ENCODE data around the gene FEM1B.

Gene FEM1B

DNA sequence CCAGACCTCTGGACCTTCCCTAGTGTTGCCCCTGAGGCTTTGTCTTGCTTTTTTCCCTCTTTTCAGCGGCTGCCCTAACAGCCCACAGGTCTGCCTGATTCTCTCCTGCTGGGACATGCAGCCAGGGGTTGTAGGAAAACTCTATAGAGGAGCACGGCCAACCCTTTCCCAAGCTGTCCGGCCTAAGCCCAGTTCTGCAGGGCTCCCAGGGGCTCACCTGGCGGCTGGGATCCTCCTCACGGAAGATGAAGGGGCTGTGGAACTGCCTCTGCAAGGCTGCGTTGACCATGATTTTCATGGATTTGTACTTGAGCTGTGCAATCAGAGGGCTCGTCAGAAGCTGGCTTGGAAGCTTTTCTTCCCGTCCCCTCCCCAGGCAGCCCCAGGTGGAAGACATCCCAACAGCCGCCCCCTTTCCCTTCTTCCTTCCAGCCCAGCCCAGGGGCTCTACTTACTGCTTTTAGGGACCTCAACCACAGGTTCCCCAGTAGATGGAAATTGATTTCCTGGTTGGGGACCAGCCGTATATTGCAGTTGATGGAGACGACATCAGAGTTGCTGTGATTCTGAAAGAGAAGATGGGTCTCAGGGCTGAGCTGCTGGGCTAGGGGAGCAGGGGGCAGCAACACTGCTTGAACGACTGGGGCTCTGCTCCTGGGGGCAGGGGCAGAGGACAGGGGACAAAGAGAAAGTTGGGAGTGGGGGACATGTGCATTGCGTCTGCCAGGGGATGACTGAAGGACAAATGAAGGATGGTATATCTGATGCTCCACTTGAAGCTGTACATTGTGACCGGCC is 29.8 kb downstream of the FEM1B start:
- no peak for DNase-seq (ENCODE audit: low spot score)

DNA sequence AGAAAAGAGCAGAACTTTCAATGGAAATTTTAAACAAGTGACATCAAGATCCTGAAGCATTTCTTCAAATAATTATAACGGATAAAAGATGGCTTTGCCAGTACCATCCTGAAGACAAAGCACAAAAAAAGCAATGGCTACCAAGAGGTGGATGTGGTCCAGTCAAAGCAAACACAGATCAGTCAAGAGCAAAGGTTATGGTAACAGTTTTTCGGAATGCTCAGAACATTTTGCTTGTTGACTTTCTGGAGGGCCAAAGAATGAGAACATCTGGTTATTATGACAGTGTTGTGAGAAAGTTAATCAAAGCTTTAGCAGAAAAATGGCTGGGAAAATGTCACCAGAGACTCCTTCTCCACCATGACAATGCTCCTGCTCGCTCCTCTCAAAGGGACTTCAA is 31.5 kb downstream of the FEM1B start:
- DNase-seq (ENCODE audit: low spot score), result no peak

DNA sequence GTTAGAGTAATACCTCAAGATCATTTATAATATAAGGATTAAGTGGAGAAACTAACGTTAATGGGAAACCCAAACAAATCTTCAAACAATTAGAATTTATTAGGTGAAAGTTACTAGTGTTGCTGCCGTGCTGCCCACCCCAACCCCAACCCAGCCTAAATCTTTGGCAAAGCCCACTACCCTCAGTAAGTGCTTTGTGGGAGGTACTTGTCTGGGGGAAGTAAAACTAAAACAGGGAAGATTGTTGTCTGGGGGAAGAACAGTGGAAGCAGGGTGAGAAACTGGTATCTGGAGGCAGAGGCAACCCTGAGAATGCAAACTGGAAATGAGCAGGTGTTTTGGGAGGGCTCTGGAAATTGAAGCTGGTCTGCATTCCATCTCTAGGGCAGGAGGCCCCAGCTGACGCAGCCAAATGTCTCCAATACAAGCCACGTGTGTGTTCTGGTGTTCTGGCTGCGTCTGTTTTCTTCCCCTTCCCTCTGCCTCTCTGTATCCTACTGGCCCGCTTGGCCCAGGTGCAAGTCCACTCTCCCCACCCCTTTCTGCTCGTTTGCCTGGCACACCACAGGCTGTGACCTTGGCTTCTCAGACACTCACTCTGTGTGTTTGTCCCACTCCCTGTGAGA is 32.7 kb downstream of the FEM1B start:
- DNase-seq (ENCODE audit: low spot score), result no peak

DNA sequence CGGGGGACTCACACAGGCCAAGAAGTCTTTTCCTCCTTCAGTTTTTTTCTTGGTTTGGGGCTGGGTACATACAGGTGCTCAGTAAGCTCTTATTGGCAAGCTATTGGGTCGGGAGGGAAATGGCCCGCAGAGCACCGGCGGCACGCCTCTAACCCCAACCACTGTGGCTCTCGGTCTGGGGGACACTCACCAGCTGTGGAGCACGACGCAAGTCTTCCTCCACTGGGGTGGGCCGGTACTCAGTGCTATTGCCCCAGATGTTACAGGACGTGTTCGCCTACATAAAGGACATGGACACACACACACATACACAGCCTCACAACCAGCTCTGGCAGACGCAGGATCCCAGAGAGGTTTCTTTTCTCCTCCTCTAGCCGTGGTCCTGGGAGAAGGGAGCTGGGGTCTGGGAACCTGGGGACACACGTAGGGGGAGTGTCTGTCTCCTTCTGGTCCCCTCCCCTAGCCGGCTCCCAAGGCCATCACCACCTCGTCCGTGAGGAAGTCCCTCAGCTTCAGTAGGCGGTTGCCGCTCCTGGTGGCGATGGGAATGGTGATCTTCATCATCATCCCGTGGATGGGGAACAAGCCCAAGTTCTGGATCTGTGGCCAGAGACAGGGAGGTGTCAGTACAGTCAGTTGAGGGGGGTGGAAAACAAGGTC is 33.4 kb downstream of the FEM1B start:
- DNase-seq (ENCODE audit: low spot score), result no peak

DNA sequence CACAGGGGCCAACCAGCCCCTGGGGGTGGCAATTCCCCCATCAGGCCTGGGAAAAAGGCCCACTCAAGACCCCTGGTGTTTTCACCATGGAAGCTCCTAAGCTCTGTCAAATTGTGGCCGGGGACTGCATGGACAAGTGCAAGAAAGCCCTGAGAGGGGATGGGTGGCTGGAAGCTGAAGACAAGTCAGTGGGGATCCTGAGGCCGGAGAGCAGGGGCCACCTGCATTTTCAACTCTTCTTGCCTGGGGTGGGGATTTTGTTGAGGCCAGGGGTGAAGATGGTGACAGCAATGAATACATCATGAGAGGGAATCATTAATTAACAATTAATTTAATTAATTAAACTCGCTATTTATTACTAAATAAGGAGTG is 33.9 kb downstream of the FEM1B start:
- DNase-seq (ENCODE audit: low spot score), result no peak

DNA sequence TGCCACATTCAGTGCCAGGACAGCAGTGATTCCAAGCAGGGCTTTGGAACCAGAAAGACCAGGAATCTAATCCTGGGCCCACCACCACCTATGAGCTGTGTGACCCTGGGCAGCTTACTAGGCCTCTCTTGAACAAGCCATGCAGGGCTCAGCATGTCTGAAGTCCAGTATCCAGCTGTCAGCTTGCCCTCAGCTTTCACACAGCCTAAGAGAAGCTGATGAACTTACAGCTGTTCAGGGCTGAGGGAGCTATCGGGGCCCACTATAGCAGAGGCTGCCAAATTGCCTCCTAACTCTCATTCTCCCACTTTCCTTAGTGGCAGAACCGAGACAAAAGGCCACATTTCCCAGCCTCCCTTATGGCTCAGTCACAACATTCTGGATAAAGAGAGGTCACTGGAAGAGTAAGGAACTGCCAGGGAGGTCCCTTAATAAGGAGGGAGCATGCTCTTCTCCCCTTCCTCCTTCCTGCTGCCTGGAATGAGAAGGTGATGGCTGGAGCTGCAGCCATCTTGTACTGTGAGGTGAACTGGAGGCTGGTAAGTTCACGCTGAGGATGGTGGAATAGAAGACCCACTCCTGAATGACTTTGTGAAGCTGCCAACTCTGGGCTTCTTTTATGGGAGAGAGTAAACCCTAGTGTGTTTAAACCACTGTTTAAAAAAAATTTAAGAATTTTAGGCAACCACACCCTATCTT is 34.5 kb downstream of the FEM1B start:
- no peak for DNase-seq (ENCODE audit: low spot score)

DNA sequence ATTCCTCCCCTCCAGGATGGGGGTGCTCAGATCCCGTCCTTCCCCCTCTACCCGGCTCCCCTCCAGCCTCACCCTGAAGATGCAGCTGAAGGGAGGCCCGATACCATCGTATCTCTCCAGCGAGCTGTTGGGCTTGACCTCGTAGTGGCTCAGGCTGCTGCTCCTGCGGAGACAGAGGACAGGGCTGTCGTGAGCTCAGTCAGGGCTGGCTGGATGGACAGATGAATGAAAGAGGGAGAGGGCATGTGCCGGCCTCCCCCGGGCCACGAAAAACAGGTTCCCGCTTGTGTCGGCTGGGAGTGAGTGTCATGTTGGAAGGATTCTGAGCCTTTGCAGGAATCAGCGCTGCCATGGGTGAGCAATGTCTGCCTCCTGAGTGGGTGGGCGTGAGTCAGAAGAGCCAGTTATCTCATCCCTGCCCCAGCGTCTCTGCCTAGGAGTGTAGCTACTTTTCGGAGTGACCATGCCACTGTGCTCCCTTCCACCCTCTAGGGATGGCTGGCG is 35.2 kb downstream of the FEM1B start:
- no peak for DNase-seq (ENCODE audit: low spot score)

DNA sequence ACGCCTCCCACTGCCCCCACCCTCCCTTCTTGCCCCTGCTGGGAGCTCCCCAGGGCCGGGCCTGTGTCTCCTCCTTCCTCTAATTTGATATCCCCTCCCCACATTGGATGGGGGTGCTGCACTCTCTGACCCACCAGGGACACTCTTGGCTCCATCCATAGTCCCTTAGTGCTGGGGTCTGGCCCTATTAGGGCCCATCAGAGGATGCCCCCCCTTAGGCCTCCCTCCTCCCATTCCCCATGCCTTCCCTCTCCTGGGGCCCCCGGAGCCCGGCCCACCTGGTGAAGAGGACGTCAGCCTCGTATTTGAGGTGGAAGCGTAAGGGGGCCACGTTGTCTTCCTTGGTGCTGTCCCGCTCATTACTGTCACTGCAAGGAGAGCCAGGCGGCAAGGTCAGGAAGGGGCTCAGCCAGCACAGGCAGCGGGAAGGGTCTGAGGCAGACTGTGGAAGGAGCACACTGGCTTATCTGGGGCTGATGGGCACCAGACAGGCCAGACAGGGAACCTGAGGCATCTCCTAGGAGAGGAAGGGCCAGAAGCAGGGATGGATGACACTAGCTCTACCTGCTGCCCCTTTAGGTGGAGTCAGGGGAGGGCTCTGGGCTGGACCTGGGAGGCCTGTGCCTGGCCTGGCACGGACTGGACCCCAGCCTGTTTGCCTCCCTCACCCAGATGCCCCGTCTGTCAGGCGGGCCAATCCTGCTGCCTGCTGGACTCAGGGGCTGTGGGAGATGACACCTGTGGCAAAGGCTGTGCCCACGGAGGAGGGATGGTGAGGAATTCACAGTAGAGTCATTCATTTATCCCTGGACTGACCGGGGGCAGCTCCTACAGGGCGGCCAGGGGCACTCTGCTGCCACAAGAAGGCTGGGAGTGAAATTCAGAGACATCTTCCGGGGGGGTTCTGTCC is 36.2 kb downstream of the FEM1B start:
- DNase-seq (ENCODE audit: low spot score), result no peak

DNA sequence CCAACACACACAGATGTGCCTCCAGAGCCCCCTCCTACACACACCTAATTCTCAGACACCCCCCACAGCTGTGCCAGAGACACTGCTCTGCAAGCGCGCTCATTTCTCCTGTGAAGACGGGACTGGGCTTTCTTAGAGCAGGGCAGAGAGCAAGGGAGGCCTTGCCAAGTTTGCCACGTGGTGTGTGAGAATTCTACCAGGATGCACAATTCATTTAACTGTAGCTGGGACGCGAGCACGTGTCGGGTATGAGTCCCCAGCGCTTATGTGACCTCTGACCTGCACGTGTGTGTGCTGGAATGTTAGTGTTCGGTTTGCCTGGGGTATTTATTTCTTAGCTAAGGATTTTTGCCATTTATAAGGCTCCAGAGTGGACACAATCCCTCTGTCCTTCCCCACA is 37.0 kb downstream of the FEM1B start:
- no peak for DNase-seq (ENCODE audit: low spot score)

DNA sequence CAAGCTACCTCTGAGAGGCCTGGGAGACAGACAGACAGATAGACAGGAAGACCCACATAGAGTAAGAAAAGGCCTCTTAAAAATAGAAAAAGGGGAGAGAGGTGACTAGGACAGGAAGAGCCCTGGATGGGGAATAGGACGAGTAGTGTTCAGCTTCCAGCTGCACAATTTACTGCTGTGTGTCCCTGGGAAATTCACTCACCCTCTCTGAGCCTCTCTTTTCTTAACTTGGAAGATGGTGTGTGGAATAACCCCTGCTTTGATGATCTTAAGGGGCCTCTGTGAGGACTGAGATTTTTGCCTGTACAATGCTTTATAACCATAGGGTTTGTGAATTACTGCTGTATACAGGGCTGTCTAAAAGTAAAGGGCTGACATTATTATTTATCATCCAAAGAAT is 37.5 kb downstream of the FEM1B start:
- no peak for DNase-seq (ENCODE audit: low spot score)

DNA sequence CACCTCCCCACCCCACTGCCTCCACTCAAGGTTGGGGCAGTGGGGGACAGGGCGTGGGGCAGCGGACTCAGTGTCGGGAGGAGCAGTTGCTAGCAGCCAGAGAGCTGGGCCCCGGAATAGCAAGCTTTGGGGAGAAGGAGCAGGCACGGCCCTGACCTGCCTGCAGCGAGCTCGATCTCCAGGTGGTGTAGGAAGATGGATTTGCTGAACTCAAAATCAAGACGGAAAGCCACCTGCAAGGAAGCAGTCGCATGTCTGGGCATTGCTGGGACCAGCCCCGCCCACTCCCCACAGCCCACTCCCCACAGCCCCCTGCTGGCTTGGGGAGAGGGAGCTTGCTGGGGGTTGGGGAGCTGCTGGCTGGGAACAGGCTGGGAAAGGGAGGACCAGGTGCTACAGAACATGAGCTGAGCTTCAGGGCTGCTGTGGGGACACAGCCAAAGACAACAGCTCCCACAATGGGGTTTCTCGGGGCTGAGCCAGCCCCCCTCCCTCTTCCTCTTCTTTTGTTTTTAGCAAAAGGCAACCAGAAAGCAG is 38.0 kb downstream of the FEM1B start:
- DNase-seq (ENCODE audit: low spot score), result no peak

DNA sequence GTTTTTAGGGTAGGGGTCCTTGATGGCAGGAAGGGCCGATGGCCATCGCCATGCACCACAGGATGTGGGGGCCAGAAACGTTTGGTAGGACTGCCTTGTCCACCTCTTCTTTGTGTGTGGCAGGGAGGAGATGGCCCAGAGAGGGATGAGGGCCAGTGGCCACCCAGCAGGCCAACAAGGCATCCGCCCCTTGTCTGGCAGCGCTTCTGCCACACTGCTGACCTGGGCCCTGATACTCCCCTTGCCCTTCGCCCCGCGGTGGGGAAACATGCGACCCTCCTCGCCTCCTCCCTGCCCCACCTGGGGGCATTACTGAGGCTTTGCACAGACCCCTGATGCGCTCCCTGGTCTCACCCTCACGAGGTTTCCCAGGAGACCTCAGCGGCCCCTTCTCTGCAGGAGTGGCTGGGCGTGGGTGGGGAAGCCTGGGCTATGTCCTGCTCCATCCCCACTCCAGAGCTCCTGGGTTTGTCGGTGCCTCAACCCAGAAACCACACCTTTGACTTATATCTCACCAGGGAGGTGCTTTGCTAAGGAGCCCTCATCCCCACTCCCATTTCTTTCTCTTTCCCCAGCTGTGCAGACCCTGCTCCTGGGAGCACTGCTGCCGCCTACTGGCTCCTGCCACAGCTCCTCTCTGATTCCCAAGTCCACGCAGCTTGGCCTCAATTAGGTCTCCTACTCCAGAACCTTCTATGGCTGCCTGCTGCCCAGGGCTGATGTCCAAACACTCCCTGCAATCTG is 38.7 kb downstream of the FEM1B start:
- DNase-seq (ENCODE audit: low spot score), result no peak

DNA sequence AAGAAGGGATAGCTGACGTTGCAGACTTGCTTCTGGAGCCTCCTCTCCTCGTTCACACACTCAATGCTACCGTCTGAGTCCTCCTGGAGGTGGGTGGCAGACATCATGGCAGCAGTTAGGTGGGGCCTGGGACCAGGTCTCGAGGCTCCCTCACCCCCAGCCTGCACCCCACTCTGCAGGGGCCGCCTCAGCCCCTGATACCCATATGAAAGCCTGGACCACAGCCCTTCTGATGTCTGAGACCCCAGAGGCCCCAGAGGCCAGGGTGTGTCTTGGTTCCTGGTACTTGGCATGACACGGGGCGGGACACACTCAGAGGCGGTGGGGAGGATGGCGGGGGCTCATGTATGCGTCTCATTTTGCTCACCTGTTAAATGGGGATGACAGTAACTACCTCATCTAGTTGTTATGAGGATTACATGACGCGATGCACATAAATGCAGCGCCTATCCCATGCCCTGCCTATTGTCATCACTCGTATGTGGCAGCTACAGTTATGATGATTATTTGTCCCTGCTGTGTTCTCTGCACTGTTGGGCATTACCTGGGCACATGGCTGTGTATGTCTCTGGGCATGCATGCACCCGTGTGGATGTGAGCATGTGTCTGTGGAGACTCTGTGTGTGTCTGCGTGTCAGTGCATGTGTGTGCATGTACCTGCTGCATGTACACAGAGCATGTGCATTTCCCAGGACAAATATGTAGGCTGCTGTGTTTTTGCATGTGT is 39.9 kb downstream of the FEM1B start:
- DNase-seq (ENCODE audit: low spot score), result no peak

DNA sequence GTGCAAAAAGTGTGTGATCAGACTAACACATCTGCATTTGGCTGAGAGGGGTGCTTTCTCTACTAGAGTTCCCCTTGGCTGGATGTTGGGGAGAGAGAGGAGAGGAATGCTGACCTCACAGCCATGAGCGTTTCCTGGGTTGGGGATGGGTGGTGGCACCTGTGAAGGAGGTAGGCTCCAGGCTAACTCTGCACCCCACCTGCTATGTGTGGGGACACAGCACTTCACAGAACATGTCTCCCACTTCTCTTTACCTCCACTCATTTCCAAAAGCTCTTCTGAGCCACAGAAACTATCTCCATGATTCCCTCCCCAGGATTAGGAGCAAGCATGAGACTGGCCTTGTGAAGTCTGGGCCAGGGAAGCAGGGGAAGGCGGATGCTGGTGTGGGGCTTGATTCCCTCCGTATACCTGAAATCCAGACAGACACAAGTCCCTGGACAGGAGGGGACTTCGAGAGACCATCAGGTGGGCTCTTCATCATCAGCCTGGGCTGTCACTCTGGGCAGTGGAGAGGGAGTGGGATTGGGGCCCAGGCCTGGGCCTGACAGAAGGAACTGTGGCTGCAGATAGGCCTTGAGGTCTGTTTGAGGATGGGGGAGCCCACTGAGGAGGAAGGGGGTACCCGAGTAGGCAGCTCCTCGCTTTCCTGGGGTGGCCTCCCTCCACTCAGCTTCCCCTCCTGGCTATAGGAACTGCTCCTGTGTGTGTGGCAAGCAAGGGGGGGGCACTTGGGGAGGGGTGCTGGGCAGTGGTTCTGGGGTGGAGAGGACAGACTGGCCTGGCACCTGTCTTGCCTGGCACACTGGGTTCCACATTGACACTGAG is 40.7 kb downstream of the FEM1B start:
- no peak for DNase-seq (ENCODE audit: low spot score)

DNA sequence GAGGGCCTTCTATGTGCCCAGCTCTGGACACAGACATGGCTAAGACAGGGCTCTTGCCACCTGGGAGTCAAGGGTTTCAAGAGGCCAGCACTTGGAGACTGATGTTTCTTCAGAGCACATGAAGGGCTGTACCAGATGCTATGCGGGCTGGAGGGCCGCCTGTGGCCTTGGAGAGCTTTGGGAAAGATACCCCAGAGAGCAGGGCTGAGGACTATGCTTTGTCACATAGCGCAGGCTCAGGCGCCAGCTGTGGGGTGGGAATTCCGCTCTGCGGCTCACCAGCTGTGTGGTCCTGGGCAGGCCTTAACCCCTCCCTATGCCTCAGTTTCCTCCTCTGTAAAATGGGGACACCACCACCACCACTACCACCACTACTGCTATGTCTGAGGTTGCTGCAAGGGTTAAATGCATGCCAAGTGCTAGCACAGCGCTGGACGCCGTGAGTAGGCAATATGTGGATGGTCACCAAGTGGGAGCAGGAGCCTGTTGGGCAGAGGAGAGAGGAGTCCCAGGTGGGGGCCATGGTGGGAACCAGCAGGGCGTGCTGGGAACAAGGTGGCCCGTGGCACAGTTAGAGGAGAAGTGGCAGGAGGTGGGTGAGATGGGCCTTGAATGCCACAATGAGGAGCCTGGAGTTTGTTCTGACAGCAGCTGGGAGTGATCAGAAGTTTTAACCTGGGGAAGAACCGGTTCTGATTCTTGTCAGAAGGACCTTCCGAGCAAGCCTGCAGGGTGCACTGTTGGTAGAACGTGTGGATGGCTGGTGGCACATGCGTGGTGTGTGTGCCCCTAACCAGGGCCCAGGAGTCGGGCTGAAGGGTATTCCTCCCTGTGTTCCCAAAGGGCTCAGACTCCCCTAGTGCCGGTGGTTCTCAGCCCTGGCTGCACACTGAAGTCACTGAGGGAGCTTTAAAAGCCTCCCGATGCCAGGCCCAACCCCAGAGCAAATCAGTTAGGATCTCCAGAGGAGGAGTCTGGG is 41.7 kb downstream of the FEM1B start:
- DNase-seq (ENCODE audit: low spot score), result no peak

DNA sequence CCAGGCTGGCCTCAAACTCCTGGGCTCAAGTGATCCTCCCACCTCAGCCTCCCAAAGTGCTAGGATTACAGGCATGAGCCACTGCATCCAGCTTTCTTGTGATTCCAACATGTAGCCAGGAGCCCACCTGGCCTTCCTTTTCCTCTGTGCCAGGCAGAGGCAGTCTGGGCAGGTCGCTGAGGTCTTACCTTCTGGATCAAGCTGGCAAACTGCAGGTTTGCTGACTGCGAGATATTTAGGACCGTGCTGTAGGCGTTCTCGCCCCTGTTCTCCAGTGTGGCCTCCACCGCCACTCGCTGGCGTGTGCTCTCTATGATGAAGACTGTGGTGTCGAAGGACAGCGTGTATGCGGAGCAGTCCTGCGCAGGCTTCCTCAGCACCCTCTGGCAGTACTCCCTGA is 42.5 kb downstream of the FEM1B start:
- no peak for DNase-seq (ENCODE audit: low spot score)

DNA sequence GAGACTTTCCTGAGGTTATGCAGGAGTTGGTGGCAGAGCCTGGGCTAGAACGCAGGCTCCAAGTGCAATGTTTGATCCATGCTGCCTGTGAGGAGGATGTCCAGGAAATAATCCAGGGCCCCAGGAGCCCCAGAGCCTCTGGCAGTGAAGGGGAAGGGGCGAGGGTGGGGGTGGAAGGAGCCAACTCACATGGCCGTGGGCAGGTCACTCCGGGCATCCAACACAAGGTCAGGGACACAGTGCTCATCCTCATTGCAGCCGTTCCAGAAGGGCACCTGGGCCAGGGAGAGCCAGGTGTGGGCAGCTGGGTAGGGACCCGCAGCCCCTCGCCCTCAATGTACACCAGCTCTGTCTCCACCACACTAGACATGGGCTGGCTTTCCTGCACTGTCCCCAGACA is 43.7 kb downstream of the FEM1B start:
- DNase-seq (ENCODE audit: low spot score), result no peak

DNA sequence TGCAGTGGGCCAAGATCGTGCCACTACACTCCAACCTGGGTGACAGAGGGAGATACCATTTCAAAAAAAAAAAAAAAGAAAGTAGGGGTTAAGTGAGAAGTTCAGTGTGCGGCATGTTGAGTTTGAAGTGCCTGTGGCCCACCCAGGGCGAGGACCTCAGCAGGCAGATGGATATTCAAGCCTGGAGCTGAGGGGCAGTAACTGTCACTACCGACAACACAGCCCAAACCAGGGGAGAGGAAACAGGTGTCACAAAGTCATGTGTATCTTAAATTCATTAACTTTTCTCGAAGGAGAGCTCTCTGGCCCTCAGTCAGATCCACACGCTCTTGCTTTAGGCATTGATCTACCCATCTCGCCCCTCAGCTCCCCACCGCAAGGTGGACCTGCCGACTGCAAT is 45.3 kb downstream of the FEM1B start:
- no peak for DNase-seq (ENCODE audit: low spot score)
